Cardiac fibroblast (primary cell): ENCODE results near the gene SERPINI1.
A peak's percentile ranks its signal among the peaks of the same experiment; 100 is the strongest.

Experiments used
- DNase-seq, 2 donors: peaks; one replicate each; pipeline versions ENCODE4 v3.0.0 to v3.0.0-alpha.2; 2010; ENCODE audit warnings: low read depth in 2 of 2
- H3K4me3 ChIP-seq, 2 donors: replicated peaks in 1 of 2; 1 replicate in 1 of 2; 2 replicates in 1 of 2; pipeline ENCODE4 v1.5.1; 2011; ENCODE audit warnings: low read depth in 2 of 2, low read length in 2 of 2, mild to moderate bottlenecking in 2 of 2, moderate library complexity in 1 of 2
- TF ChIP-seq, protein P1 (sequence below): IDR thresholded peaks from one replicate; pipeline ENCODE4 v1.5.1; 2011; ENCODE audit warnings: low read depth, mild to moderate bottlenecking, low read length, inconsistent platforms

SERPINI1 gene

DNA sequence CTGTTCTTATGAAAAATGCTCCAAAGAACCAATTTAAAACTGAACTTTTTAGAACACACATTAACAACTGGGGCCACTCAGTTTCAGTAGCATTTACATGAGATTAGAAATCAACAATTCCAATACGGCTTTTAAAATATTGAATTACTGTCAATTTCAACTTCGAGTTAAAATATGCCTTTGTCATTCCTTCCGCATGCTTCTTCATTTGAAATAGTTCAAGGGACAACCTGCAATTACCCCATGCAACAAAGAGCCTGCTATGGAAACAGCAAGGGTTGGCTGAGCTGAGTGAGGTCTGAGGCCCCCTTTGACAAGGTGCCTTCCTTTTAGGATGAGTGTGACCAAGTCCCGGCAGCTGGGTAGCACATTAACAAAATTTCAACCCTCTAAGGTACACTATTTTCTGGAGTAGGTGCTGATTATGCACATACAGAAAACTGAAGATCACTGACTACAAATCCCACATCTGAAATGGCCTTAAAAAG lies 12.5 kb upstream of the SERPINI1 start:
- no peak for DNase-seq
- no peak overlapping the region for H3K4me3 ChIP-seq
- TF ChIP-seq, protein P1, sequence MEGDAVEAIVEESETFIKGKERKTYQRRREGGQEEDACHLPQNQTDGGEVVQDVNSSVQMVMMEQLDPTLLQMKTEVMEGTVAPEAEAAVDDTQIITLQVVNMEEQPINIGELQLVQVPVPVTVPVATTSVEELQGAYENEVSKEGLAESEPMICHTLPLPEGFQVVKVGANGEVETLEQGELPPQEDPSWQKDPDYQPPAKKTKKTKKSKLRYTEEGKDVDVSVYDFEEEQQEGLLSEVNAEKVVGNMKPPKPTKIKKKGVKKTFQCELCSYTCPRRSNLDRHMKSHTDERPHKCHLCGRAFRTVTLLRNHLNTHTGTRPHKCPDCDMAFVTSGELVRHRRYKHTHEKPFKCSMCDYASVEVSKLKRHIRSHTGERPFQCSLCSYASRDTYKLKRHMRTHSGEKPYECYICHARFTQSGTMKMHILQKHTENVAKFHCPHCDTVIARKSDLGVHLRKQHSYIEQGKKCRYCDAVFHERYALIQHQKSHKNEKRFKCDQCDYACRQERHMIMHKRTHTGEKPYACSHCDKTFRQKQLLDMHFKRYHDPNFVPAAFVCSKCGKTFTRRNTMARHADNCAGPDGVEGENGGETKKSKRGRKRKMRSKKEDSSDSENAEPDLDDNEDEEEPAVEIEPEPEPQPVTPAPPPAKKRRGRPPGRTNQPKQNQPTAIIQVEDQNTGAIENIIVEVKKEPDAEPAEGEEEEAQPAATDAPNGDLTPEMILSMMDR = no peak

DNA sequence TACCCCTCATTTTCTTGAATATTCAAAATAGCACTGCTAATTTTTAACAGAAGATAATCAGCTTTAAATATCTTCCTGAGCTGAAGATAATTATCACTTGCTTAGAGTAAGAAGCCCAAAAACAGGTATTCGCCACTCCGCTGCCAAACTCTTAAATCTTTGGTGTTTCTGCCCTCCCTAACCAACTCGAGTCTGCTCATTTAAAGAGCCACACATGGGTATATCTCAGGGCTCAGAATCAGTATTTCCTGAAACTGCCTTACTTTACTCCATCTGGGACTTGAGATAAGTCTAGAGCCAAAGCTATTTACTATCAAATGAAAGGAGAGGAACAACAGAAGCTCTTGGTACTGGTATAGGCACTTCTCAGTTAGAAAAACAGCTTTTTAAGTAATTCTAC lies 11.6 kb upstream of the SERPINI1 start:
- TF ChIP-seq, protein P1 = no peak
- no peak for DNase-seq
- no peak overlapping the region for H3K4me3 ChIP-seq

DNA sequence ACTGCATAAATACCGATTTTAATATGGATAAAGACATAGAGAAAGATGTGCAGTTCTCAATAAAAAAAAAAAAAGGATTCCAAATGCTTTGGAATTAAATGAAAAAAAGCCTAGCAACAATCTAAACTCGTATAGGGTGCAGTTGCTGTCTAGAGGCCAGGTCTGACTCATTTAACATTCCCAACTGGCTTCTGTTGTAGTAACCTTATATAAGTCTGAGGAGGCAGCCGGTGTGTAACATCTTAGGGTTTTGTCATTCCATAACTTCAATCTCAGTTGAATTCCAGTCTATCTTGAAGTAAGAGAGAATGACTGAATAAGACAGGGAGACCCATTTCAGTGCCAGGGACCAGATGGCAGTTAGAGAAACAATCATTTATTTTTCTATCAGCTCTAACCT lies 7.3 kb upstream of the SERPINI1 start:
- DNase-seq = peak; percentile 71 to 81
- TF ChIP-seq, protein P1 = no peak
- no peak overlapping the region for H3K4me3 ChIP-seq

DNA sequence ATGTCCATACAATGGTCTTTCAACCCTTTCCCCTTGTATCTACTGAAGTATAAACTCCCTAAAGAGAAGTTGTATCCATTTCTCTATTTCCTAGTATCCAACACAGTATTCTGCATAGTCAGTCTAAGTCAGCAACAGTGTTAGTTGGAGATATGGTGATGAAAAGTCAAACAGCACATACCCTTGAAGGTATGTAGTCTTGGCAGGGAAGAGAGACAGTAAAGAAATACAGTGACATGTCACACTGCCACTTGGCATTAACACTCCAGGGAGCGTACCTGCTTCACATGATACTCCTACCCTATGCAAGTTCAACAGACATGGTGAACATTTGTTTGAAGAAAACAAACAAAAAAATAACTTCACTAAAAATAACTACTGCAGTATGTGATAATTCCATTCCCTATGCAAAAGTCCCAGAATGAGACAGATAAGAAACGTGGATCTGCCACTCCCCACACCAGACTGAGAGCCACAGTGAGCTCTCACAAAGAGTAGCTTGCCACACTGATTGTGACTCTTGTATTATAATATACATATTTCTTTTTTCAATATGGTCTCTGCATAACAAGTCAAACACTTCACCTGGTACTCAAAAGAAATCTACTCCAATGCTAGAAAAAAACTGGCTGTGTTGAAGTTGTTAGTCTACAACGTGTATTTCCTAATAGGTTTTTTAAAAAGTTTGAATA lies 6.7 kb upstream of the SERPINI1 start:
- TF ChIP-seq, protein P1 = no peak
- H3K4me3 ChIP-seq = no peak overlapping the region
- no peak for DNase-seq

DNA sequence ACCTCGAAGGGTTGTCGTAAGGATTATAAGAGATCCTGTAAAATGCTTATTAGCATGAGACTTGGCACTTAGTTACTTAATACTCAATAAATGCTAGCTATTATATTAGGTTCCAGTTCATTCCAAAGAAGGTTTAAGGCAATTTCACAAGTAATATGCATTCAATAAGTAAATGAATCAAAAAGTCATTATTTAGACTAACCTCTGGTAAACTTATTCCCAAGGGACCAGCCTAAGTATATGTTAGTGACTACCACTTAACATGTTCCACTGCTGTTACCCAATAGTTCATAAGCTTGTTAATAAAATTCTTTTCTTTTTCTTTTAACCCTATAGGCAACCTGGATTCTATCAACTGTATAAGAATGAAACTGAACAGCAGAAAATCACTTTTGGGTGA lies 5.9 kb upstream of the SERPINI1 start:
- peak; percentile 13 to 39 for DNase-seq
- TF ChIP-seq, protein P1 = no peak
- no peak overlapping the region for H3K4me3 ChIP-seq

DNA sequence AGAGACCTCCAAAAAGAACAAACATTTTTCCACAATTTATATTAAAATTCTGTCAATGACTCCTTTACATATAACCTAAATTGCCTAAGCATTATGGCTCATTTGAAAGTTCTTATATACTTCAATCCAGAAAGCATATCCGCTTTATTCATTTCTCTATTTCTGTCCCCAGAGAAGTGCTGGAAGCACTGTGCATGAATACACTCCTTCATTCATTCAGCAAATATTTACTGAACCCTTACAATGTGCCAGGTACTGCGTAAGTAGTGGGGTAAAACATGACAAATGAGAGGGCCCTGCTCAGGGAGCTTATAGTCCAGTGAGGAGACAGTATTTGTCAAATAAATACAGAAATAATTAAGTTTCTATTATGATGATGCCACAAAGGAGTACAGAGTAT lies 4.1 kb upstream of the SERPINI1 start:
- no peak for DNase-seq
- H3K4me3 ChIP-seq = no peak overlapping the region
- TF ChIP-seq, protein P1 = no peak
